Activated T-cell treated with anti-CD3 and anti-CD28 coated beads, Interleukin-2, amount 50 U/mL, for 1 hour (primary cell): ENCODE data around the gene ERC1.

Experiments used
- DNase-seq: peaks from one replicate; pipeline ENCODE4 v3.0.0-alpha.2; 2020

ERC1 gene

DNA sequence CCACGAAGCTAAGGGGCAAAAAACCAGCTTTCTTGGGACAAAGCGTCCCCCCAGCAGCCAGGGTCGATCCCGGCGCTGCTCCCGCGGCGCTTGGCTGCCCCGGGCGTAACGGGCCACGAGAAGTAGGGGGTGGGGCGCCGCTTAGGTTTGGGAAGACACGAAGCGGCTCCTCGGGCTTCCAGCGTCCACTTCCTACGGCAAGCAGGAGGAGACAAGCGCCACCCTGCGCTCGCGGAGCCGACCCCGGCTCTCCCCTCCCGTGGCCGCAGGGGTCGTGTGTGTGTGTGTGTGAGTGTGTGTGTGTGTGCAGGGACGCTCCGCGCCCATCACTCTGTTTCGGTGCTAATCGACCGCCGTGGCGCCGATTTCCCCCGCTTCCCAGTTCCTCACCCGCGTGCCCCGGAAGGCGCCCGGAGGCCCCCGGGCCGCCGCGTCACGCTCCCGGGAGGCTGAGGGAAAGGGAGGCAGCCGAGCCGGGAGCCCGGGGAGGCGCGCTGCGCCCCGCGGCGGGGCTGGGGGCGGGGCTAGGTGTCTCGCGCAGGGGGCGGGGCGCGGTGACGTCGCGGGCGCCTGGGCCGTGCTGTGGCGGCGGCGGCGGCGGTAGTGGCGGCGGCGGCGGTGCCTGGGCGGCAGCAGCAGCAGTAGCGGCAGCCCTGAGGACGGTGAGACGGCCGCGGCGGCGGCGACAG is at the start of gene ERC1:
ERC1 (plus strand) TSS at position 563 of the 689 bp plus-strand sequence. CDS start 36,681 bp downstream, outside the sequence.
- DNase-seq = peak; percentile 93

GRCh38 chr12:943051-943450 is 48.0 kb upstream of the ERC1 start:
- DNase-seq = no peak

DNA sequence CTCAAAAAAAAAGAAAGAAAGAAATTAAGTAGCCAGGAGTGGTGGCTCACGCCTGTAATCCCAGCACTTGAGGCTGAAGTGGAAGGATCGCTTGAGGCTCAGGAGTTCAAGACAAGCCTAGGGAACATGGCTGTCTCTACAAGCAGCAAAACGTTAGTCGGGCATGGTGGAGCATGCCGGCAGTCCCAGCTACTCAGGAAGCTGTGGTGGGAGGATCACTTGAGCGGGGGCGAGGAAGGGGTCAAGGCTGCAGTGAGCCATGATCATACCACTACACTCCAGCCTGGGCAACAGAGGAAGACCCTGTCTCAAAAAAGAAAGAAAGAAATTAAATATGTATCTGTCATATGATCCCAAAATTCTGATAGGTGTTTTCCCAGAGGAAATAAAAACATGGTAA is 46.8 kb upstream of the ERC1 start:
- DNase-seq = no peak

DNA sequence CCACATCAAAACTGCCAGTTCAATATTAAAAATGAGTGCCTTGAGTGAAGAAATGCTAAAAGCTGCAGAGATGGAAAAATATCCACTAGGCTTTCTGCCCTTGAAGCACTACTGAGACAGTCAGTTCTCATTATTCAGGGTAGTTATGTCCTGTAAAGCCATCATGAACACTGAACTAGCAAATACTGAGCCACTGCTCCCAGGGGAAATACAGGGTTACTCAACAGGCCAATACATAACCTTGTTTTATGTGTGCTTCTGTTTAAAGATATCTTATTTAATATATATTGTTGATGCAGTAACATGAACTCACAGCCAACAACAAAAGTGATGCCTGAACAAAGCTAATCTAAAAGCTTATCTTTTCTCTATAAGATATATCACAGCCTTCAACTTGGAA is 44.8 kb upstream of the ERC1 start:
- no peak for DNase-seq

DNA sequence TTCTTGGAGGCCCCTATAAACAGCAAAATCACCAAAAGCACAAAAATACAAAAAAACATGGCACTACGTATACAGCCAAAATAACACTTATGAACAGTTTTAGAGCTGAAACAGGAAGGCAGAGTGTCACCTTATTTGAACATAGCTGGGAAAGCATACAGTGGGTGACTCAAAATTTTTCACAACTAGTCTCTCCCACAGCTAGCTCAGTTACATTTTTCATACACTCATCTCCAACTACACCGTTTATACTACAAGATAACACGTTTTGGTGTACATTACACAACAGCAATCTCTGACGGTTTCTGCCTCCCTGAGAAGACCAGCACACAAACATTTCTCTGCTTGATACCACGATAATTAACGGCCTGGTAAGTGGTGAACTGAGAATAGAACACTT is 44.4 kb upstream of the ERC1 start:
- DNase-seq = no peak

DNA sequence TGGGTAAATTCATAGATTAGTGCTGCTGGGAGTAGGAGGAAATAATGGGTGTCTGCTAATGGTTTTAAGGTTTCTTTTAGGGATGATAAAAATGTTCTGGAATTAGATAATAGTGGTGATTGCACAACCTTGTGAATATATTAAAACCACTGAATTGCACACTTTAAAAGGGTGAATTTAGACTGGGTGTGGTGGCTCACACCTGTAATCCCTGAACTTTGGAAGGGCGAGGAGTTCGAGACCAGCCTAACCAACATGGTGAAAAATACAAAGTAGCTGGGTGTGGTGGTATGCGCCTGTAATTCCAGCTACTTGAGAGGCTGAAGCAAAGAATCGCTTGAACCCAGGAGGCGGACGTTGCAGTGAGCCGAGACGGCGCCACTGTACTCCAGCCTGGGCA is 42.8 kb upstream of the ERC1 start:
- no peak for DNase-seq

DNA sequence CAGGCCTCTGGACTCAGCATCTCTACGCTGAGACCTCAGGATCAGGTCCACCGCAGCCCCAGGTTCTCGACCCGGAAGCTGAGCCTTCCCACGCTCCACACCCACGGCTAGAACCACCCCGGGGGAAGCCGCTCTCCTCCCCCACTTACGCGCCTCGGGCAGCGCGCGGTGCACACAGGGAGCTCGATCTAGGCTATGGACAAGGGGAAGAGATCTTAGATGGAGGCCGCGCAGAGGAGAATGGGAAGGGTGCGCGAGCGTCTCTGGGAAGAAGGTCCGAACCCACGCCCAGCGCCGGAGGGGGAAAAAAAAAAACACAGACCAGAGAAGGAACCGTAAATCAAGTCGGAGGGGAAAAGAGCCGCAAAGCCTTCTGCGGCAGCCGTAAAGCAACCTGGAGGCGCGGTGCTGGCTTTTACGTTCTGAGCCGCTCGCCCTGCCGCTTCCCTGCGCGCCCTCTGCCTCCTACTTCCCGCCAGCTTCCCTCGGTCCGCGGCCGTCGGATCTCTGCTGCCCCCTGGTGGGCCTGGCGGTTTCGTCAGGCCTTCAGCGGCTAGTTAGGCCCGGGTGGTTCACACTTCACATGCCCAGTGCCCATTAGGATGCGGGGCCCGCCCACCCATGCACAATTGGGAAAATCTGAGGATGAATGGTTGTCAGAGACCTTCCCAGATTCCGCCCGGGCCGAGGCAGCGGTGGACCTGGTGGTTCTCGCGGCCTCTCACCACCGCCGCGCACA is 41.4 kb upstream of the ERC1 start, which contains the start of gene RAD52:
RAD52 (minus strand) TSS at position 242 of the 739 bp plus-strand sequence. CDS start 16,636 bp downstream, outside the sequence.
- DNase-seq = peak; percentile 98

- DNase-seq = no peak
Observed at GRCh38 chr12:951176-951575, 39.8 kb upstream of the ERC1 start.

DNA sequence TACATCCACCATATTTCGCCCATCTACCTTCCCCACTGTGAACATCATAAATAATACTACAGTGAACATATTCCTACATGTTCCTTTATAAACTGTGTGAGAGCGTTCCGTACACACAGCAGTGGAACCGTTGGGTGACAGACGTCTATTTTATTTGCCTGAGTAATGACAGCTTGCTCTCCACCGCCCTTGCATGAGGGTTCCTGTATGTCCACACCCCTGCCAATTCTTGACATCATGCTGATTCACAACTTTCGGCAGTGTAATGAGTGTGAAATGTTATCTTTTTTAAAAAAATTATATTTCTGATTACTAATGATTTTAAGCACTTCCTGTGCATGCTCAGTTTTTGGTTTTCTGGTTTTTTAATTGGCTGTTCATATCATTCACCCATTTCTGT is 37.2 kb upstream of the ERC1 start:
- DNase-seq = no peak

DNA sequence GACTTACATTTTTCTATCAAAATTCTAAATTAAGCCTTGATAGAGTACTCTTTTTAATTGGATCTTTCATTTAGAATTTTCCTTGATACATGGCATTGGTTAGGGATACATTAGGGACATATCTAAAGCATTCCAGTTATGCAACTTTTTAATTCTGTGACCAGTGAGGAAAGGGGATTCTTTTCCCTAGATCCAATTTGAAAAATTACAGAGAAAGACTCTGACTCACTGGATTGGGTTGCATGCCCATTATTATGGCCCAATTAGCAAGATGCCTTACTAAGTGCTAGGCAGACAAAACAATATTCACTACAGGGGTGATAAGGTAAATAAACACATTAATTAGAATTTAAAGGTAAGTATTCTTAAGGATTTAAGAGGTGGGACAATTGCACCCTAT is 36.3 kb upstream of the ERC1 start:
- DNase-seq = no peak

GRCh38 chr12:955939-956338 is 35.1 kb upstream of the ERC1 start:
- no peak for DNase-seq

DNA sequence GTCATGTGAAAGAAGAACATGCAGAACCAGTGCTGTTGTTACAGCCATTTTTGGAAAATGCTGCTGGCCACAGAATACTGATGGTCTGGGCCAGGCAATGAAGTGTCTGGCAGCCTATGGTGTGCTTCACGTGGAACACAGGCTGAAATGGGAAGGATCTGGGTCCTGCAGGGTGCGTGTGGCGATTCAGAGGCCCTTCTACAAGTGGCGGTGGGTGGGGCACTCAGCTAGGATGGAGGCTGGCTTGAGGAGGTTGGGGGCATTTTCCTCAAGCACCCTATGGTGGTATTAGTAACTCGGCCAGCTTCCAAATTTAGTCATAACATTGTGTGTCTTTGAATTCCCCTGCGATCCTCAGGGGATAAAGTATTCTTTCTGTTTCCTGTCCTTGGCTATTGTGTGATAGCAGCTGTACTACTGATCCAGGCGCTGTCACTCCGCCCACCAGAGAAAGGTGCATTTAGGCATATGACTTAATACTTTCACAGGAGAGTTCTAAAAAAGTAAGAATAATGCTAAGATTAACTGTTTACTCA is 32.4 kb upstream of the ERC1 start:
- no peak for DNase-seq

- DNase-seq = no peak
Observed at GRCh38 chr12:966724-967123, 24.3 kb upstream of the ERC1 start.

DNA sequence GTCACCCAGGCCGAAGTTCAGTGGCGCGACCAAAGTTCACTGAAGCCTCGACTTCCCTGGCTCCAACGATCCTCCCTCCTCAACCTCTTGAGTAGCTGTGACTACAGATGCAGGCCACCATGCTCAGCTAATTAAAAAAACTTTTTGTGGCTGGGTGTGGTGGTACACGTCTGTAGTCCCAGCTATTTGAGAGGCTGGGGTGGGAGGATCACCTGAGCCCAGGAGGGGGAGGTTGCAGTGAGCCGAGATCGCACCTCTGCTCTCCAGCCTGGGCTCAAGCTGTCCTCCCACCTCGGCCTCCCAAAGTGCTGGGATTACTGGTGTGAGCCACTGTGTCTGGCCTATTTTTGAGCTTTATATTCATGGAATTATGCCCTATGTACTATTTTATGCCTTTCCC is 23.4 kb upstream of the ERC1 start:
- DNase-seq = no peak

GRCh38 chr12:968545-968944 is 22.5 kb upstream of the ERC1 start:
- no peak for DNase-seq

DNA sequence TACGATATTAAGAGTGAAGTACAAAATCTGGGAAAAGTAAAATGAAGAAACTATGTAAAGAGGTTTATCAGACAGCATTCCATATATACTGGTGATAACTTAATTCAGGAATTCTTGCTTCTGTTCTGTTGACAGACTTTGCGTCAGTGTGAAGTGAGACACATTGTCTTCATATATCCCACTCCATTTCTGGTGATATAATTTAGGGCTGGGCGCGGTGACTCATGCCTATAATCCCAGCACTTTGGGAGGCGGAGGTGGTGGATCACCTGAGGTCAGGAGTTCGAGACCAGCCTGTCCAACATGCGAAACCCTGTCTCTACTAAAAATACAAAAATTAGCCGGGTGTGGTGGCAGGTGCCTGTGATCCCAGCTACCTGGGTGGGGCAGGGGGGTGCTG is 21.2 kb upstream of the ERC1 start:
- DNase-seq = no peak

DNA sequence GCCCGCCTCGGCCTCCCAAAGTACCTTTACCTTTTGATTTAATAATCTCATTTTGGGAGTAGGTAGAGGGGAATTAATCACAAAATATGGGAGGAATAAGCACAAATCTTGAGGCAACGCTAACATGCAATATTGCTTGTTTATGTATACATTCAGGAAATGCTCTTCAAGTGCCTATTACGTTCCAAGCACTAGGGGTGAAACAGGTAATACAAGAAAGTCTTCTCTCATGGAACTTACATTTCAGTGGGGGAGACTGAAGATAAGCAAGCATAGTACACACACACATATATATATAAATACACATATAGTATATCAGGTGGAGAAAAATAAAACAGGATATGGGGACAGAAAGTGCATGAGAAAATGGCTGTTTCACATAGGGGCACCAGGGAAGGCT is 19.0 kb upstream of the ERC1 start:
- no peak for DNase-seq

DNA sequence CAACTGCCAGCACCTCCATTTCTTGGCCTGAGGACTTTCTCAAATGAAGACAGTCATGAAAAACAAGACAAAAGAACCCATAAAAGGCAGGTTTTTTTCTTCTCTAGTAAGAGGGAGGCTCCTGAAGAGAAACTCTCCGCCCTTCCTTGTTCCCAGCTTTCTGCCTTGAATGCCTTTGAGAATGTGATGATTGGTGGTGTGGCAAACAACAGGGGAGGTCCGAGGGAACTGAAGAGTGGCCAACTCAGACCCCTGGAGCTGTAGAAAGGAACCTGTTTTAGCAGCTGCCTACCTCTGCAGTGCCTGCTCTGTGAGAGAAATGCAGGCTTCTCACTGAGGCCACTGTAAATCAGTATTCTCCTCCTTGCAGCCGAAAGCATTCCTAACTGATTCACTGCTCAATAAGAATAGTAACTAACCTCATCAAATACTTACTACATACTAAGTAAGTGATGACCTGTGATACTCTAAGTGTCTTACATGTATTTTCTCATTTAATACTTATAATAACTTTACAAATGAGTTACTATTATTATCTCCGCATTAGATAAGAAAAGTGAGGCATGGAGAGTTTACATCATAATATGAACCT is 16.7 kb upstream of the ERC1 start:
- DNase-seq = no peak

- no peak for DNase-seq
Observed at GRCh38 chr12:976644-977043, 14.4 kb upstream of the ERC1 start.

DNA sequence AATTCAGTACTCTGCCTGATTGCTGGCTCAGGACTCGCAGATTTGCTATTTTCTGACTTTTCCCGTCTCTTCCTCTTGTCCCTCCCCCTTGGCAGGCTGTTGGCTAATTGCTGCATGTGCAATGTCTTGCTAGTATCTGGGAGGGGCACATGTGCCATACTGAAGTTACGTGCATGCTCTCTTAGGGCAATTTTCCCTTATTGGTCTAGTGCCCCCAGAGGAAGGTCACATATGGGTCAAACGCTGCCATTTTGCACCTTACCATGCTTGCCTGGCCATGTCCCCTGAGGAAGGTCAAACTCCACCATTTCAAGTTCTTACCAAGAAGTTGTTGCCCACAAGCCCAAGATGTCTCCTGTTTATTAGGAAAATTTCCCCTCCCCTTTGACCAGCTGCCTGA is 13.9 kb upstream of the ERC1 start:
- no peak for DNase-seq

DNA sequence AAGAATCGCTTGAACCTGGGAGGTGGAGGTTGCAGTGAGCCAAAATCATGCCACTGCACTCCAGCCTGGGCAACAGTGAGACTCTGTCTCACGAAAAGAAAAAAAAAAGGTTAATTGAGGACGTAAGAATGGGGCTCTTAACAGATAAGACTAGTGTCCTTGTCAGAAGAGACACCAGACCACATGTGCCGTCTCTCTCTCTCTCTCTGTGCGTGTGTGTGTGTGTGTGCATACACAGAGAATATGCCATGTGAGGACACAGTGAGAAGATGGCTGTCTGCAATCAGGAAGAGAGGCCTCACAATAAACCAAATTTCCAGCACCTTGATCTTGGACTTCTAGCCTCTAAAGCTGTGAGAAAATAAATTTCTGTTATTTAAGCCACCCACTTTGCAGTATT is 11.7 kb upstream of the ERC1 start:
- no peak for DNase-seq

DNA sequence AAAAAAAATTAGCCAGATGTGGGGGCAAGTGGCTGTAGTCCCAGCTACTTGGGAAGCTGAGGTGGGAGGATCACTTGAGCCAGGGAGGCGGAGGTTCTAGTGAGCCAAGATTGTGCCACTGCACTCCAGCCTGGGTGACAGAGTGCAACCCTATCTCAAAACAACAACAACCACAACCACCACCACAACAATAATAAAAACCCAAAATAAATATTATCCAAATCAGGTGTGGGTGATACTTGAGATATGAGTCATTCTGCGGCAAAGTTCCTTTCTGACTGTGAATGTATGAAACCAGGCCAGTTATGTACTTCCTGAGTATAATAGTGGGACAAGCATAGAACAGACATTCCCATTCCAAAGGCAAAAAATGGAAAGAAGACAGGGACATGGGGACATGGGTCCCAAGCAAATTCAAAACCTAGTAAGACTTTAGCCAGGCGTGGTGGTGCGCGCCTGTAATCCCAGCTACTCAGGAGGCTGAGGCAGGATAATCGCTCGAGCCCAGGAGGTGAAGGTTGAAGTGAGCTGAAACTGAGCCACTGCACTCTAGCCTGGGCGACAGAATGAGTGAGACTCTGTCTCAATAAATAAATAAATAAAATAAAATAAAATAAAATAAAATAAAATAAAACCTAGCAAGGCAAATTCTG is 9.7 kb upstream of the ERC1 start:
- no peak for DNase-seq

- DNase-seq = no peak
Observed at GRCh38 chr12:981961-982360, 9.1 kb upstream of the ERC1 start.
